Stimulated activated CD4-positive, alpha-beta T cell treated with anti-CD3 and anti-CD28 coated beads, Interleukin-4, amount 100 ng/mL, for 48 hours (primary cell): ENCODE measurements around the gene IPO4.

ENCODE experiments used
- DNase-seq, 2 donors: peaks; one replicate each; pipeline ENCODE4 v3.0.0-alpha.2; 2020; ENCODE audit warnings: low read depth in 2 of 2

The IPO4 gene

DNA sequence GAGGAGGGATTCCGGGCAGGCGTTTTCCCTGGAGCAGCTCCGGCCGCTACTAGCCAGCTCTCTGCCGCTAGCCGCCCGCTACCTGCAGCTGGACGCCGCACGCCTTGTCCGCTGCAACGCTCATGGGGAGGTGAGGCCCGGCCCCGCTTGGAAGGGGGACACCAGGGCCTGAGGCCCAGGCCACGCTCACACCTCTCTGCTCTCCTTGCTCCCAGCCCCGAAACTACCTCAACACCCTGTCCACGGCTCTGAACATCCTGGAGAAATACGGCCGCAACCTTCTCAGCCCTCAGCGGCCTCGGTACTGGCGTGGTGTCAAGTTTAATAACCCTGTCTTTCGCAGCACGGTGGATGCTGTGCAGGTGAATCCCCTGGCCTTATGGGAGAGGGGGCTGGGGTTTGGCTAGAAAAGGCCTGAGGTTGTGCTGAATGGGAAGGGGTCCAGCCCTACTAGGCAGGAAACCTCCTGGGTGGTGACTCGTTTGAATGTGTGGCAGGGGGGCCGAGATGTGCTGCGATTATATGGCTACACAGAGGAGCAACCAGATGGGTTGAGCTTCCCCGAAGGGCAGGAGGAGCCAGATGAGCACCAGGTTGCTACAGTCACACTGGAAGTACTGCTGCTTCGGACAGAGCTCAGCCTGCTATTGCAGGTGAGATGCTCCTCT is 40.7 kb downstream of the IPO4 start:
- DNase-seq: no peak

DNA sequence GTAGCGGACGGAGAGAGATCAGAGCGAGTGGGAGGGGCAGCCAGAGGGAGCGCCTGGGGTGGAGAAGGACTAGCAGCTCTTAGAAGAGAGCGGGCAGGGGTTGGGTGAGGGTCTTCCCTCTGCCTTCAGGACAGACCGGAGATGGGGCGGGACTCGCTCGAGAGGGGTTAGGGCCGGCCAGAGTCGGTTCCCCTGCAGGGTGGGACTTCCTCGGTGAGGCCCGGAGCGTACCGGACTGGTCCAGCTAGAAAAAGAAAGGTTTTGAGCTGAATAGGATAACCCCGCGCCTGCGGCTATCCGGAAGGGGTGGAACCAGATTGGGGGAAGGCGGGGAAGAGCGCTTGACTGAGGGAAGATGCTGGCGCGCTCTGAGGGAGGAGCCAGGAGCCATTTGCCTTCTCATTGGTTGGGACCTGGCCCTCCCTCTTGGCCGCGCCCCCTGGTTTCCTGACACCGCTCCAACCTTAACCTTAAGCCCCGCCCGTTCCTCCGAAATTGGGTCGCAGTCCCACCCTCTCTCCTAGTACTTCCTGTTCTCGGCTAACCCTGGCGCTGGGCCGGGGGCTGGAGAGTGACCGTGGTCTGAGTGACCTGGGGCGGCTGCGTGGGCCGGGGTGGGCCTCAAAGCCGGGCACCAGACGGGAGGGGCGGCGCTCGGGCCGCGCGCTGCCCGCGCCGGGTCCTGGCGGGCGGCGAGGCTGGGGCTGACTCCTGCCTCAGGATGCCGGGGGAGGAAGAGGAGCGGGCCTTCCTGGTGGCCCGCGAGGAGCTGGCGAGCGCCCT is 41.4 kb downstream of the IPO4 start, which contains the start of gene RNF31:
Gene RNF31 (plus strand): TSS at position 521 of the 783 bp plus-strand sequence. CDS start 201 bp downstream, at position 722.
- peak; percentile 95 to 100 for DNase-seq

DNA sequence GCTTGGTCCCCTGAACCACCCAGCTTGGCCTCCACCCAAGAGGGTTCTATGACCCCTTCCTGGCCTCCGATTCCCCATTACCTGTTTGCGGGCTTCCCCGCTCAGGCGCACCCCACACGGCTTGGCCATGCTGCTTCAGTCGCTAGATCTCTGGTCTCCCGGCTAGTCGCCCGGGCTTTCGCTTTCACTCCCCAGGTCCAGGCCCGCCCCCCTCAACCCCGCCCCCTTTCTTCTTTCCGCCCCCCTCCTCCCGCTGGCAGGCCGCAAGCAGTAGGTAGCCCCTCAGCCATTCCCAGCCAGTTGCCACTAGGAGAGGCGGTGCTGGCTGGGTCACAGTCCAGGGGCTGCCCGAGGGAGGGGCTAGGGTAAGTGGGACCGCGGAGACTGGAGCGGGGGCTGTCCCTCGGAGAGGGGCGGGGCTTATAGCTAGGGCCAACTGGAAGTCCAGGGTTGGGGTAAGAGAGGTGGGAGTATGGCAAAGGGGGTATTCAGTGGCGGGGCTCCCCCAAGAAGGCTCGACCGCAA is 42.1 kb downstream of the IPO4 start, which contains the start of gene PSME2:
Gene PSME2 (minus strand): TSS at position 158 of the 525 bp plus-strand sequence. CDS start 29 bp downstream, at position 129.
- peak; percentile 86 to 92 for DNase-seq

DNA sequence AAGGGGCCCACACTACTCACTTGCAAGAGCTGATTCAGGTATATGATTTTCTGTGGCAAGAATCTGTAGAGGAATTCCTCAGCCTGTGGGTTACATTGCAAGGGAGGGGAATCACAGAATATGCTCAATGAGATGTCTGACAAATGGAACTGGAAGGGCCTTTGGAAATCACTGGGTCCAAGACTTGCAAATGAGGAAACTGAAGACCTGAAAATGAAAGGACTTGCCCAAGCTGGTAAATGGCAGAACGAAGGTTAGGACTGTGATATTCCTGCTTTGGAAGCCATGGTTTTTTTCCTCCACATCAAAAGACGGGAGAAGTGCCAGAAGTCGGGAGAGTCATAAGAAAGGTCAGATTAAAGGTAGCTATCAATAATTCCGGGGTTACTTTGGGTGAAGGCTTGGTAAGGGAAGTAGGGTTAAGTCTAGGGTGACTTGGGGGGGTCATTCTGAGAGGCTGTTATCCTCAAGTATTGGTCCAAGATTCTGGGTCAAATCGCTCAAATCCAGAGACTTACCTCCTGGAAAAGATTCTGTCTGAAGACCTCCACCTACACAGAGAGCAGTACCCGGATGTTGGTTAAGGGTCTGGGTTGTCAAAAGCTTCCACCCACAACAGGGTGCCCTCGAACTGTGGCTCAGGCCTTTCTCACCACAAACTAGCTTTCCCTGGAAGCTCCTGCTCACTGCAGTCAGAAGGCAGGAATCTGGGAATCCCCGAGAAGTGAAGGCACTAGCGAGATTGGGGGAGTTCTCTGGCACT is 42.7 kb downstream of the IPO4 start:
- no peak for DNase-seq

DNA sequence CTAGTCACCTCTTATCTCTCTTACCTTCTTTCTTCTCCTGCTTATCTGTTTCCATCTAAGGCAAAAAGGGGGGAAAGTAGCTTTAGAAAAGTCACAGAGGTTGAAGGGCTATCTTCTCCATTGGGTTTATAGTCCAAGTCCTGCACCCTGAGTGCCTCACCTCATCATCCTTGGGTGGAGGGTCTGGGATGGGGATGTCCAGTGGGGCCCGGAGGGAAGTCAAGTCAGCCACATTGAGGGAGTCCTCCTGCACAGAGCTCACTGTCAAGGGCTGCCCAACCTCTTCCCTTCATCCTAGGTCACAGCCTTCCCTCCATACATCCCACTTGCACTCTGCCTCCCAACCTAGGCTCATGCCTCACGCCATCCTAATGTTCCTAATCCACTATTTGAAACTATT is 43.4 kb downstream of the IPO4 start:
- DNase-seq: no peak

DNA sequence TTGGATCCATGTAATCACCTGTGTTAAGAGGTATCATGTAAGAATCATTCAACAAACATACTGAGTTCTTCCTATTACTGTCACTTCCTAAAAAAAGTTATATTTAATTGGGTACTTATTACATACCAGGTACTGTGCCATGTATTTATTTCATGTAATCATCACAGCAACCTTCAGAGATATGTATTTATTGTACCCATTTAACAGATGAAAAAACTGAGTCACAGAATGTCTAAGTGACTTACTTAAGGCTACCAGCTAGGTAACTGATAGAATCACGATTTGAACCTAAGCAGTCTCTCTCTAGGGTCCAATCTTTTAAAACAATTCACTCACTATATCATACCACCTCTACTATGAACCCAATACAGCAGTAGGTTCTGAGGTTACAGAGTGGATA is 44.2 kb downstream of the IPO4 start:
- DNase-seq: no peak

DNA sequence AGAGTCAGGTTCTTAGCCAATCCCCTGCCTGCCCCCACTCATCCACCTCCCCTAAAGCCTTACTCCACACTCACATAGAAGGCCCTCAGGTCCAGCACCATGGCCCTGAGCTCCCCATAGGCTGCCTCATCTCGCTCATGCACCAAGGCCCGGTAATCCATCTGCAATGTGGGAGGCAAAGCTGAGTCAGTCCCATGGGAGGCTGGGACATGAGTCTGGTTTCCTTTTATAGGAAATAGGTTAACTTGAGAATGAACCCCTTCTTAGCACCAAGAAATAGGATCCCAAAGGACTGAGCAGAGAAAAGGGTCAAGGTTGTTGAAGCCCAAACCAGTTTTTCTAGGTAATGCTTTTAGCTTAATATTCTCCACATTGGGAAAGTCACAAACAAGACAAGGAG is 45.1 kb downstream of the IPO4 start:
- DNase-seq: no peak

DNA sequence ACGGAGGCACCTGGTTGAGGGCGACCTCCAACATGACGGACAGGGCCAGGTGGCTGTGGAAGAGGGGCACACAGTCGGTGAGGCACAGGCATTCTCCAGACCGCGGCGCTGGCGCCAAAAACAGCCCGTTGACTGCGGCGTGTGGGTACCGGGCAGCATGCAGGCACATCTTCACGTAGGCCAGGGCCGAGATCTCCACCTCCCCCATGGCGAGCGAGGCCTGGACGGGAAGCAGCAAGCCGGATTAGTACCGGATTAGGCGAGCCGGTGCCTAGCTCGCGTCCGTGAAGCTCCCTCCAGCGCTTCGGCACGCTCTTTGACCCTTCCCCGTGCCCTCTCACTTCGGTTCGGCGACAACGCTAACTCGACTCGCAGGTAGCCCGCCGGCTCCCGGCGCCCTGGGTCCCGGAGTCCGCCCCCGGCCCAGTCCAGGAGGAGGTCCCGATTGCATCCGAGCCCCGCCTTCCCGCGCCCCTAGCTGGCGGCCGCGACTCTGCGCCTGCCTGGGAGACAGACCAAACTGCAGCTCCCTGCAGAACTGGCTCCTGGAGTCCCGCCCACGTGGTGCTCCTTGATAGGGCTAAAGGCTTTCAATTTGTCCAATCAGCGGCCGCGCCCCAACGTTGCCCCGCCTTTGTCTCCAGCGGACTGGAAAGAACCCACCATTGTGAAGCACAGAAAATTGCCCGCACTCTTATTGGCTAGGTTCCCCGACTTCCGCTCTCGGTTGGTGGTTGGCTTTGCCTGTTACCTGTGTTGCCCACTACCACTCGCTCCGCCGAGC is 47.3 kb downstream of the IPO4 start, which contains the start of gene EMC9:
Gene EMC9 (minus strand): TSS at position 495 of the 784 bp plus-strand sequence. CDS start 287 bp downstream, at position 208.
- DNase-seq: peak; percentile 99 to 100

DNA sequence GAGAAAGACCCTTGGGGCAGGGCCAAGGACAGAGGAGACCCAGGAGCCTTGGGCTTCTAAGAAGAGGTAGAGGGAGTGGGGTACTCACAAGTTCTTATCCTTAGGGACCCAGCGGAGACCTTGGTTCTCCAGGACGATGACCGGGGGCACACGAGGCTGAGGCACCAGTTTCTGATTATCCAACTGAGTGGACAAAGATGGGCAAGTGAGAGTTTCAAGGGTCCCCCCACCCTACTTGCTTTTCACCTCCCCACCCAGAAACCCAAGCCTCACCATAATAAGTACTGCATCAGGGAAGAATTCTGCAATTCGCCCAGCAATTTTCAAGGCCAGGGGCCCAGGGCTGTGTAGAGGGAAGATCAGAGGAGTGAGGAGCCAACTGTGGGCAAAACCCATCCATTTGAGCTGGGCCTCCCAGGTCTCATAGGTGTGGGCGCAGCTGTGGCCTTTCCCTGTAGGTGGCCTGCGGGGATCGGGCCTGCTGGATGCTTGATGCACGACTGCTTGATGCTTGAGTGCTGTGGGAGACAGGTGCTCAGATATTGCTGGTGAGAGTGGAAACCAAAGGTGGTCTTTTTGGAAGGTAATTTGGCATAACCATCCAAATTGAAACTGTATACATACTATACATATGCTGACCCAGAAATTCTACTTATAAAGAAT is 49.2 kb downstream of the IPO4 start:
- DNase-seq: no peak

DNA sequence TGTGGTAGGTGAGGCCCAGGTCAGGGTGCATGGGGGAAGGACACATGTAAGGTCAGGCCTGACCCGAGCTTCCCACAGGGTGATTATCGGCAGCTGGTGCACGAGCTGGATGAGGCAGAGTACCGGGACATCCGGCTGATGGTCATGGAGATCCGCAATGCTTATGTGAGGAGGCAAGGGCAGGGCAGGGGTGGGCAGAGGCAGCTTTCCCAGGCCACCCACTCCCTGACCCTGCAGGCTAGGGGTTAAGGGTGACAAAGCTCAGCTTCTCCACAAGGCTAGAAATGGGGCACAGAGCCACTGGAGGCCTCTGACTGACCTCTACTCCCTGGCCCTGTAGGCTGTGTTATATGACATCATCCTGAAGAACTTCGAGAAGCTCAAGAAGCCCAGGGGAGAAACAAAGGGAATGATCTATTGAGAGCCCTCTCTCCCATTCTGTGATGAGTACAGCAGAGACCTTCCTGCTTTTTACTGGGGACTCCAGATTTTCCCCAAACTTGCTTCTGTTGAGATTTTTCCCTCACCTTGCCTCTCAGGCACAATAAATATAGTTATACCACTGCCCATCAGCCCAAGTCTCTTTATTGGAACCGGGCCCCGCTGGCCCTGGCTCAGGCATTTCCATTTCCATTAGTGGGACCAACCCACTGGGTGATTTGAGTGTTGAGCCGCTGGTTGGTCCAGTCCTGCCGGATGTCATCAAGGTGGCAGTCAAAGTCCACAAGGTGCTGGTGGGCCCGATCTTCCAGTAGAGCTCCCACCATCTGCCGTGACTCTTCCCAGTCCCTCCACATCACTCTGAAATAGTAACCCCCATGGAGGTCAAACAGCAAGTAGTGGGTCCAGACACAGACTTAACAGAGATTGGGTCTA is 50.0 kb downstream of the IPO4 start:
- no peak for DNase-seq

DNA sequence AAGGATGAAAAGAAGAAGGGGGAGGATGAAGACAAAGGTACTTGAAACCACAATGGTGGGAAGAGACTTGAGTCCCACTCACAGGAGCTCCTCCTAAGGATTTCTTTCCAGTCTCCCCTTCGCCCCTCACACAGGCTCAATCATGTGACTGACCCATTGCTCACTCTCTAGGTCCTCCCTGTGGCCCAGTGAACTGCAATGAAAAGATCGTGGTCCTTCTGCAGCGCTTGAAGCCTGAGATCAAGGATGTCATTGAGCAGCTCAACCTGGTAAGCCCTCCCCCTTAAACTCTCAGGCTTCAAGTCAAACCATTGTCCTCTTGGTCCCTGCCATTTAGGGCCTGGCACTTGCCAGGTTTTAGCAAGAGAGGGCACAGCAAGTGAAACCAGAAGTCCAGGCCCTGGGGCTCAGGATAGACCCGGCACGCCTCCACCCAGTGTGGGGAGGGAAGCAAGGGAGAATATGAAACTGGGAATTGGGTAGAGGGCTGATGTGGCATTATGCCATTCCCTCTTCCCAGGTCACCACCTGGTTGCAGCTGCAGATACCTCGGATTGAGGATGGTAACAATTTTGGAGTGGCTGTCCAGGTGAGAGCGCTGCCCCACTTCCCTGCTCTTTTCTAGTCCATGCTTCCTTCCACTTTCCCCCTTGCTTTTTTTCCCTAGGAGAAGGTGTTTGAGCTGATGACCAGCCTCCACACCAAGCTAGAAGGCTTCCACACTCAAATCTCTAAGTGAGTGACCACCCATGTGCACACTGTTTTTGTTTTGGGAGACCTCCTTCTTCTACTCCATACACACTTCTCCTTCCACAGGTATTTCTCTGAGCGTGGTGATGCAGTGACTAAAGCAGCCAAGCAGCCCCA is 50.9 kb downstream of the IPO4 start:
- DNase-seq: no peak

DNA sequence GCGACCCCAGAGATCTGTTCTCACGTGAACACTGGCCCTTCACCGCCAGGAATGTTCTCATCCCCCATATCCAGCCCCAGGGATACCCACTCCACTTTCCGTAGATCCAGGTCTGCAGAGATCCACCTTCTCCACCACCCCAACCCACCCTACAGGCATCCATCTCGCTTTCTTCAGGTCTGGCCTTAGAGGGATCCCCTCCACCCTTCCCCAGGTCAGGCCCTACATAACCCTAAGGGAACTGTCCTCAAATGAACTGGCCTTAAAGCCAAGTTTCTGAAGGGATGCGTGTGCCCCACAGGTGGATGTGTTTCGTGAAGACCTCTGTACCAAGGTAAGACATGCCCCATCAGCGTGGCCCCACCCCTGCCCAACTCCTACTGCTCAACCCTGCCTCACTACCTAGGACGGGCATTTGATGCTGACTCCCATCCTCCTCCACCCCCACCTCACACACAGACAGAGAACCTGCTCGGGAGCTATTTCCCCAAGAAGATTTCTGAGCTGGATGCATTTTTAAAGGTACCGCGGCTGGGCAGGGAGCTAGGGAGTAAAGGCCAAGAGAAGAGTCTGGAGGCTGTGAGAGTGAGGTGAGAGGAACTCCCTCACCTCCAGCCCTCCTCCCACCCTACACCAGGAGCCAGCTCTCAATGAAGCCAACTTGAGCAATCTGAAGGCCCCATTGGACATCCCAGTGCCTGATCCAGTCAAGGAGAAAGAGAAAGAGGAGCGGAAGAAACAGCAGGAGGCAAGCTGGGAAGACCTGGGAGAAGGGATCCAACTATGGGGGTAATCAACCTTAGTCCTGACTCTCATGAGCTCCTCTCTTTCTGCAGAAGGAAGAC is 51.7 kb downstream of the IPO4 start:
- DNase-seq: no peak

DNA sequence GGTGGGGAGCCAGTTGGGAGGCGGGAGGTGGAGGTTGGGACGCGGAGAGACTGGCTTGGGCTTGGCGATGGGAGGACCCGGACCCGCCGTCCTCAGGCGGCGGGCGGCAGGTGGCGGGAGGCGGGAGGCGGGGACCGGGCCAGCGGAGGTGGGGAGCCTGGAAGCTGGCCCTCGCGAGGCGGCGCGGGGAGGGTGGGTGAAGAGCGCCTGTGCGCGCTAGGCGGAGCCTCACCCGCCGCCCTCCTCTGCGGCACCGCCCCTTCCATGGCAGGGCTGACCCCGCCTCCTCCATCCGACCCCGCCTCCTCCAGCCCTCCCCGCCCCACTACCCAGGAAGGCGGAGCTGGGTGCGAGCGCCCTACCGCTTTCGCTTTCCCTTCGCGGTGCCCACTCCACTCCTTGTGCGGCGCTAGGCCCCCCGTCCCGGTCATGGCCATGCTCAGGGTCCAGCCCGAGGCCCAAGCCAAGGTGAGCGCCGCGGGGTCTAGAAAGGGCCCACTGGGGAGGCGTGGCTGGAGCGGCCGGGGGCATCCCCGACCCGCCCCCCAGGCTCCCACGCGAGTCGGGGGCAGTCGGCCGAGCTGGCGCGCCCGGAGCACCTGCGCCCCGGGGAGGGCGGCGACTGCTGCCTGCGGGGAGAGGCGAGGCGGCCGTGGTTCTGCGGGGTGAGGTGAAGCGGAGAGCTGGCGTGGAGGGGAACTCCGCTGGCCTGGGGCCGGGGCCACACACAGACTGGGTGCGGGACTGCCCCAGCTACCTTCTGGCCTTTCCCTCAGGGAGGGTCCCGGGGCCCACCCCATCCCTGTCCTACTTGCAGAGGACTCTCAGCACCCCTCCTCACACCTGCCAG is 52.6 kb downstream of the IPO4 start, which contains the start of gene PSME1:
Gene PSME1 (plus strand): TSS at position 361 of the 850 bp plus-strand sequence. CDS start 69 bp downstream, at position 430.
- peak; percentile 90 to 95 for DNase-seq

DNA sequence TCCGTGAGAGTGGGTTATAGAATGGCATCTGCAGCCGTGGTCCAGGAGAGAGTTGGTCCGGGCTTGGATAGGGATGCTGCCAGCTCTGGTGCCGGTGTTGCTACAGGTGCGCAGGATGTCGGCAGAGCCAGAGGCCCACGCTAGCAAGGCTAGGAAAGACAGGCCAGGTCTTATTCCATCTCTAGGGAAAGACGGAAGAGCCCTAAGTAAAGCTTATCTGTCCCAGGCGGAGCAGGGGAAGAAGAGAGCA is 53.1 kb downstream of the IPO4 start:
- no peak for DNase-seq

DNA sequence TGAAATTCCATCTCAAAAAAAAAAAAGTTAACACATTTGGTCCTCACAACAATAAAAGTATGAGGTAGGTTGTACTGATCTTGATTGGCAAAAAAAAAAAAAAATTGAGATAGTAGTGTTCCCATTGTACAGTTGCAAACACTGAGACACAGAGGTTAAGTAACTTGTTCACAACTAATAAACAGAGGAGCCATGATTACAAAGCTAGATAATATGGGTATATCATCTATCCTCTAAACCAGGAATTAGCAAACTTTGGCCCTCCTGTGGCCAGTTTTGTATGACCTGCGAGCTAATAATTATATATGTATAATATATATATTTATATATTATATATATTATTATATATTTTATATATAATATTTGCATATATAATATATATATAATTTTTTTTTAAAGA is 54.9 kb downstream of the IPO4 start:
- DNase-seq: no peak

DNA sequence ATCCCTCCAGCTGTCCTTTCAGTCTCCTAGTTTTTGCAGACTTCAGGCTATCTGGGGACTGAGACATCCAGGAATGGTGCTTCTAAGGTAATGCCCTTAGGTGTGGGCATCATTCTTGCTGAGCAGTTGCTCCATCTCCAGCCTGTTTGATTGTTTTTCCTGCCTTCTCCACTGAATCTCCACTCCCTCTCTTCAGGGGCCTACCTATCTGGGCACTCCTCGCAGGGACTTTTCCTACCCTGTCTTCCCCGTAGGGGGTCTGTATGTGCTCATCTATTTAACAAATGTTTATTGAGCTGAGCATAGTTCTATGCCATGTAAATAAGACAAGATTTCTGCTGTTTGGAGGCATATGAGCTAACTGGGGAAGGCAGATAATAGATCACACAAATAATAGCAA is 55.6 kb downstream of the IPO4 start:
- no peak for DNase-seq
